AG04450 (cell line): Measurements from ENCODE around the gene CDK17. TPM values are rescaled to one million over a fixed set of nuclear protein-coding genes. Genes with fewer than 3 reads are reported as not detected.

ENCODE experiments used
- CTCF ChIA-PET: fragments of 300-600, 350-600 bp; formaldehyde crosslinking; extraction: SDS; loops from one replicate; lab custom pipeline; 2022; ENCODE audit warnings: antibody characterized with exemption, inconsistent platforms; lab: Charles Lee
- POLR2A ChIA-PET: fragments of 350-600 bp; formaldehyde crosslinking; extraction: SDS; loops from one replicate; lab custom pipeline; 2021; ENCODE audit warnings: antibody characterized with exemption, inconsistent platforms; lab: Yijun Ruan, JAX
- DNase-seq: peaks from one replicate; pipeline ENCODE4 v3.0.0-alpha.2; 2011; ENCODE audit warnings: low read depth, low spot score
- H3K27ac ChIP-seq: one replicate; pipeline ENCODE4 v1.5.1; 2012; ENCODE audit warnings: low read depth, low read length, control low read depth
- H3K27me3 ChIP-seq: one replicate; pipeline ENCODE4 v1.6.0; 2012; ENCODE audit warnings: low read length; ENCODE audit not compliant: control insufficient read depth, insufficient read depth
- H3K4me3 ChIP-seq: 2 replicates; pipeline ENCODE4 v1.5.1; 2011; ENCODE audit warnings: mild to moderate bottlenecking, low read depth, low read length, control low read depth
- H3K9me3 ChIP-seq: 2 replicates; pipeline ENCODE4 v1.5.1; 2012; ENCODE audit warnings: low read length; ENCODE audit not compliant: control insufficient read depth, insufficient read depth
- polyA plus RNA-seq: library from polyadenylated mRNA; depleted of rRNA; stranded (reverse); fragments of >200 nt; gene quantifications from 2 replicates; pipeline ENCODE4 v1.2.3, GENCODE V29; 2011
- TF ChIP-seq, protein P1 (sequence below): IDR thresholded peaks from 2 replicates; pipeline ENCODE4 v1.5.1; 2011; ENCODE audit warnings: low read depth, low read length, control low read depth, inconsistent platforms

The CDK17 gene
- polyA plus RNA-seq, 1 experiment, result 67.8 TPM

DNA sequence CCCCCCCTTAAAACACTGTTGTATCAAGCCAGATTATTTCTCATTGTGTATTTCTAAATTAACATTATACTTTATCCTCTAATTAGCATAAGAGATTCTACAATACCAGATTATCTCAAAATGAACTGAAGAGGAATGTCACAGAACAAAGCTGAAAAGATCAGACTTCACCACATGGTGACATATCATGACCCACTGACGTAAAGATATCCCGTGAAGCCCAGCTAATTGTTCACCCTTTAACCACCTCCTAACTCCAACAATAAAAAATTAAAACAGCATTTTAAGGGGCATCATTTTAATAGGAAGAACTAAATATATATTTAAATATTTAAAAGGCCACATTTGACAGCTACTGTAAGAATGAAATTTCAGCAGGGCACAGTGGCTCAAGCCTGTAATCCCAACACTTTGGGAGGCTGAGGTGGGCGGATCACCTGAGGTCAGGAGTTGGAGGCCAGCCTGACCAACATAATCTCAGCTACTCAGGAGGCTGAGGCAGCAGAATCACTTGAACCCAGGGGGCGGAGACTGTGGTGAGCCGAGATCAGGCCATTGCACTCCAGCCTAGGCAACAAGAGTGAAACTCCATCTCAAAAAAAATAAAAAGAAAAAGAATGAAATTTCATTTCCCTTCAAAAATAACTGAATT lies 29.0 kb downstream of the CDK17 start:
- no peak for DNase-seq
- TF ChIP-seq, protein P1, sequence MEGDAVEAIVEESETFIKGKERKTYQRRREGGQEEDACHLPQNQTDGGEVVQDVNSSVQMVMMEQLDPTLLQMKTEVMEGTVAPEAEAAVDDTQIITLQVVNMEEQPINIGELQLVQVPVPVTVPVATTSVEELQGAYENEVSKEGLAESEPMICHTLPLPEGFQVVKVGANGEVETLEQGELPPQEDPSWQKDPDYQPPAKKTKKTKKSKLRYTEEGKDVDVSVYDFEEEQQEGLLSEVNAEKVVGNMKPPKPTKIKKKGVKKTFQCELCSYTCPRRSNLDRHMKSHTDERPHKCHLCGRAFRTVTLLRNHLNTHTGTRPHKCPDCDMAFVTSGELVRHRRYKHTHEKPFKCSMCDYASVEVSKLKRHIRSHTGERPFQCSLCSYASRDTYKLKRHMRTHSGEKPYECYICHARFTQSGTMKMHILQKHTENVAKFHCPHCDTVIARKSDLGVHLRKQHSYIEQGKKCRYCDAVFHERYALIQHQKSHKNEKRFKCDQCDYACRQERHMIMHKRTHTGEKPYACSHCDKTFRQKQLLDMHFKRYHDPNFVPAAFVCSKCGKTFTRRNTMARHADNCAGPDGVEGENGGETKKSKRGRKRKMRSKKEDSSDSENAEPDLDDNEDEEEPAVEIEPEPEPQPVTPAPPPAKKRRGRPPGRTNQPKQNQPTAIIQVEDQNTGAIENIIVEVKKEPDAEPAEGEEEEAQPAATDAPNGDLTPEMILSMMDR, result no peak
- CTCF ChIA-PET, result interaction anchor here (1.0 to 1.5 kb wide), 2 partner anchors 29 to 310 kb away, joined by 3 to 4 read pairs; partner anchors contain the start of gene CDK17
- H3K9me3 ChIP-seq, result no peaks in the 10 kb centered on the region
- no peak overlapping the region for H3K4me3 ChIP-seq
- no peaks in the 10 kb centered on the region for H3K27me3 ChIP-seq
- POLR2A ChIA-PET, result no interaction called here
- no peak overlapping the region for H3K27ac ChIP-seq

DNA sequence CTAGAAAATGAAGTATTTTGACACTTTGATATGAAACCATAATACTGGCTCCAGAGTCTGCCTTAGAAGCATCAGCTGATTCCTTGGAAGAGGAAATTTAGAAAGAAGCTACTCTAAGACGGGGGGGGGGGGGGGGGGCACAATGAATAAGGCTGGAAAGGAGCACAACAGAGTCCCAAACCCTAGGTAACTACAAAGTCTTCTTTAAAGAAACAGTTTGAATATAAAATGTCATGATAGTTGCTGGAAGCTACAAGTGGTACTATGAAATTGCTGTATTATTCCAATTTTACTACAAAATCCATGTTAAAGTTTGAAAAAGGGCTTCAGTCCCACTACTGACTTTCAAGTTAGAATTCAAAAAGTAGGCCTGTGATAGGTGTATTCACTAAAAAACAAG lies 31.6 kb downstream of the CDK17 start:
- DNase-seq, result no peak
- POLR2A ChIA-PET, result no interaction called here
- Histone ChIP-seq H3K27me3 (no peaks in the 10 kb centered on the region), H3K9me3 (no peaks in the 10 kb centered on the region), H3K27ac (no peak overlapping the region), H3K4me3 (no peak overlapping the region)
- TF ChIP-seq, protein P1, result no peak
- CTCF ChIA-PET, result interaction anchor here (0.5 to 1.3 kb wide), 2 partner anchors 19 to 33 kb away, joined by 3 to 5 read pairs; no protein-coding TSS in a partner anchor

DNA sequence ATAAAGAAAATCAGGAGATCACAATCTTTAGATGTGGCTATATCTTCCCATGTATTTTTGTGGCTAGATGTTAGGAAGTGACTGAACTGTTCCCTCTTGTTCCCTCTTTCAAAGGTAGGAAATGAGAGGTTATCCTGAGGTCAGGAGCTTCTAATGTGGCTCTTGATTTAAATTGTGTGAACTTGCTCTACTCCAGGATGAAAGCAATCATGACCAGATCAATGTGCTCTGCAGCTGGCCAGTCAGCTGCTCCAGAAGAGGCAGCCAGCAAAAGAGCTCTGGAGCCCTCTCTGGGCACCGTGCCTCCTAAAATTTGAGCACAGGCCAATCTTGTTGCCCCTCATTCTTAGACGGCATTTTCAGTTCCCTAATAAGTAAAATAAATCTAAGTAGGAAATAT lies 32.0 kb downstream of the CDK17 start:
- H3K27me3 ChIP-seq, result no peaks in the 10 kb centered on the region
- TF ChIP-seq, protein P1, result no peak
- H3K4me3 ChIP-seq, result no peak overlapping the region
- ChIA-PET CTCF (interaction anchor here (1.3 kb wide), 1 partner anchor 33 kb away, joined by 3 read pairs; no protein-coding TSS in a partner anchor), POLR2A (no interaction called here)
- H3K9me3 ChIP-seq, result no peaks in the 10 kb centered on the region
- no peak for DNase-seq
- H3K27ac ChIP-seq, result no peak overlapping the region

DNA sequence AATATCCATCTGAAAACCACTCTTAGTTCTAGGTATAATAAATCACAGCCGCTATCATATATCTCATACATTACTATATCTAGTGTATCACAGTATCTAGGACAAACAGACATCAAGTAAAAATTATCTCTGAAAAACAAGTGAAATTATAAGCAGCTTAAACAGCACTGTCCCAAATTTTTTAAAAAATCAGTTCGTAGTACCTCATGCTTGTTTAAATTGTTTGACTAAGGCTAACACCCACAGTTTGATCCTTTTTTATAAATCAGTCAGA lies 33.9 kb downstream of the CDK17 start:
- DNase-seq, result no peak
- TF ChIP-seq, protein P1, result no peak
- H3K9me3 ChIP-seq, result no peaks in the 10 kb centered on the region
- H3K4me3 ChIP-seq, result no peak overlapping the region
- no peak overlapping the region for H3K27ac ChIP-seq
- no peaks in the 10 kb centered on the region for H3K27me3 ChIP-seq
- ChIA-PET CTCF (interaction anchor here (1.7 to 2.4 kb wide), 2 partner anchors 35 to 151 kb away, joined by 4 to 8 read pairs; partner anchors contain the start of gene CDK17), POLR2A (no interaction called here)

DNA sequence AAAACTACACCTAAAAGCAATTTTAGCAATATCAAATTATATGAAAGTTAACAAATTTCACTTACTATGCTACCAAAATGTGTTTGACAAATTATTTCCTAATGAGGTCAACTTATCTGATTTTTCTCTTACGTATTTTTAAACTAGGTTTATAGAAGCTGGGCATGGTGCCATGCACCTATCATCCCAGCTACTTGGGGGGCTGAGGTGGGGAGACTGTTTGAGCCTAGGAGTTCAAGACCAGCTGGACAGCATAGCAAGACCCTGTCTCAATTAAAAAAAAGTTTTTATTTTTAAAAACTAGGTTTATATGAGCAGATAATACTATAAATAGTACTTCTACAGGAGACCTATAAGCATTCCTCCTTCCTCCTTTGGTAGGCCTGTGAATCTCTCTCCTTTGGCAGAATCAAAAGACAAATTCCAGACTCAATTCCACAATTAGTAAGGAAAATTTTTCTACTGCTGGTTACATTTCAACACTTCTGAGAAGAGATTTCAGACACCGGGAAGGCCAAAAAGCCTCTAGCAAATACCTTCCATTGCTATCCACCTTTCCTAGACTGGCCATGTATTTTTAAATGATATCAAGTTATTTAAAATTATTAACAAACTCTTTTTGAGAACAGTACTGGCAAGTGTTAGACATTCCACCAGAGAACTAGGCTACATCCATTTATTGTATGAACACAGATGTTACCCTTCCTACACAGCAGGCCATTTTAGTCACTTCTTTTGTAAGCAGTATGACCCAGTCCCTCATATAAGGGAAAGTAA lies 34.4 kb downstream of the CDK17 start:
- CTCF ChIA-PET, result interaction anchor here (1.7 to 2.4 kb wide), 2 partner anchors 35 to 151 kb away, joined by 4 to 8 read pairs; partner anchors contain the start of gene CDK17
- TF ChIP-seq, protein P1, result no peak
- Histone ChIP-seq H3K4me3 (no peak overlapping the region), H3K9me3 (no peaks in the 10 kb centered on the region), H3K27ac (no peak overlapping the region), H3K27me3 (no peaks in the 10 kb centered on the region)
- POLR2A ChIA-PET, result no interaction called here
- DNase-seq, result no peak
